Measurements from ENCODE around the gene CDA. TPM values are rescaled to one million over a fixed set of nuclear protein-coding genes. Genes with fewer than 3 reads are reported as not detected.
A peak's percentile ranks its signal among the peaks of the same experiment; 100 is the strongest.

Gene CDA
- total and polyA plus RNA-seq, 2 experiments from 2014 or later = 2.5 to 13.6 TPM

DNA sequence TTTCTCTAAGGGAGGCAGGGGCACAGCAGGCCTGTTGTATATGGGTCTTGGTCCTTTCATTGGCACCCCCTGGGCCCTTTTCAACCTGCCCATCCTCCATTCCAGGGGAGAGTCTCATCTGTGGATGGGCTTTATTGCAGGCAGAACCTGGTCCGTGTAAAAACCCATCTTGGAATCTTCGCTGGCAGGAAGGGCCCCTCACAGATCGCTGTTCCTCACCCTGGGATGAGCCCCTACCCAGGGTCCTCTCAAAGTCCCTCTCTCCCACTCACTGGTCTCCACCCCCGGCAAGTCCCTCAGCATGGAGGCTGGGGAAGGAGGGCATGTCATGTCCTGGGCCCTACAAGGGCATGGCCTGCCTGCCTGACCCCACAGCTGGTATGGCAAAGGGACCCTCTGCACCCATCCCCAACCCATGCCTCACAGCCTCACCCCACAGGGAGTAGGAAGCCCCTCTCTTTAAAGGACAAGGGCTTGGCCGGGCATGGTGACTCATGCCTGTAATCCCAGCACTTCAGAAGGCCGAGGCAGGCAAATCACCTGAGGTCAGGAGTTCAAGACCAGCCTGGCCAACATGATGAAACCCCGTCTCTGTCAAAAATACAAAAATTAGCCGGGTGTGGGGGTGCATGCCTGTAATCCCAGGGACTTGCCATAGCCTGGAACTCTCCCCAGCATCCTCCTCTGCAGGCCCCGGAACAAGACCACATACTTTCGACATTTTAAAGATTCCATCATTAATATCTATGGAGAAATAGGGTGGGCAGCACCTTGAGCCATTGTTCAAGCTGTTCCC is 13.2 kb upstream of the CDA start:
- Histone ChIP-seq H4K20me1 (replicated peaks; ENCODE audit: insufficient read depth) (no peaks in the 10 kb centered on the region), H3K36me3 (ENCODE audit: insufficient read depth) (no peaks in the 10 kb centered on the region), H3K27me3 (ENCODE audit: insufficient read depth) (0 out of 2 replicates have a peak, but pooled peaks cover 3% of the 10 kb centered on the region), H2AFZ (peak overlapping the region; percentile 91), H3F3A (replicated peaks; ENCODE audit: low read depth) (no peaks in the 10 kb centered on the region), H3K79me2 (replicated peaks; ENCODE audit: insufficient read depth) (no peaks in the 10 kb centered on the region), H3K9me2 (ENCODE audit: insufficient read depth) (no peaks in the 10 kb centered on the region), H3K4me3 (no peak overlapping the region), H3K4me2 (no peak overlapping the region), H3K4me1 (ENCODE audit: insufficient read depth) (no peaks in the 10 kb centered on the region), H3K27ac (ENCODE audit: low read depth) (no peak overlapping the region)
- DNase-seq (ENCODE audit: low spot score) (no peak), ATAC-seq (no peak; the same call in 2 of the 3 replicates)
- Mint-ChIP-seq H3K4me3 (no peak overlapping the region), H3K36me3 (ENCODE audit: low read depth) (no peaks in the 10 kb centered on the region), H3K9me3 (peaks cover 6% of the 10 kb centered on the region), H3K27me3 (ENCODE audit: insufficient read depth, low read depth, poor library complexity) (peaks cover 5% of the 10 kb centered on the region), H3K27ac (no peak overlapping the region), H3K4me1 (peaks cover 2% of the 10 kb centered on the region; the same call in 1 of the 3 replicates)
- TF ChIP-seq, protein P1, sequence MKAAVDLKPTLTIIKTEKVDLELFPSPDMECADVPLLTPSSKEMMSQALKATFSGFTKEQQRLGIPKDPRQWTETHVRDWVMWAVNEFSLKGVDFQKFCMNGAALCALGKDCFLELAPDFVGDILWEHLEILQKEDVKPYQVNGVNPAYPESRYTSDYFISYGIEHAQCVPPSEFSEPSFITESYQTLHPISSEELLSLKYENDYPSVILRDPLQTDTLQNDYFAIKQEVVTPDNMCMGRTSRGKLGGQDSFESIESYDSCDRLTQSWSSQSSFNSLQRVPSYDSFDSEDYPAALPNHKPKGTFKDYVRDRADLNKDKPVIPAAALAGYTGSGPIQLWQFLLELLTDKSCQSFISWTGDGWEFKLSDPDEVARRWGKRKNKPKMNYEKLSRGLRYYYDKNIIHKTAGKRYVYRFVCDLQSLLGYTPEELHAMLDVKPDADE (IDR thresholded peaks at IDR 0.05) = no peak
- TF ChIP-seq, protein P2, sequence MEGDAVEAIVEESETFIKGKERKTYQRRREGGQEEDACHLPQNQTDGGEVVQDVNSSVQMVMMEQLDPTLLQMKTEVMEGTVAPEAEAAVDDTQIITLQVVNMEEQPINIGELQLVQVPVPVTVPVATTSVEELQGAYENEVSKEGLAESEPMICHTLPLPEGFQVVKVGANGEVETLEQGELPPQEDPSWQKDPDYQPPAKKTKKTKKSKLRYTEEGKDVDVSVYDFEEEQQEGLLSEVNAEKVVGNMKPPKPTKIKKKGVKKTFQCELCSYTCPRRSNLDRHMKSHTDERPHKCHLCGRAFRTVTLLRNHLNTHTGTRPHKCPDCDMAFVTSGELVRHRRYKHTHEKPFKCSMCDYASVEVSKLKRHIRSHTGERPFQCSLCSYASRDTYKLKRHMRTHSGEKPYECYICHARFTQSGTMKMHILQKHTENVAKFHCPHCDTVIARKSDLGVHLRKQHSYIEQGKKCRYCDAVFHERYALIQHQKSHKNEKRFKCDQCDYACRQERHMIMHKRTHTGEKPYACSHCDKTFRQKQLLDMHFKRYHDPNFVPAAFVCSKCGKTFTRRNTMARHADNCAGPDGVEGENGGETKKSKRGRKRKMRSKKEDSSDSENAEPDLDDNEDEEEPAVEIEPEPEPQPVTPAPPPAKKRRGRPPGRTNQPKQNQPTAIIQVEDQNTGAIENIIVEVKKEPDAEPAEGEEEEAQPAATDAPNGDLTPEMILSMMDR (conservative IDR thresholded peaks at IDR 0.05; ENCODE audit: low read depth in 2 of 2) = no peak

DNA sequence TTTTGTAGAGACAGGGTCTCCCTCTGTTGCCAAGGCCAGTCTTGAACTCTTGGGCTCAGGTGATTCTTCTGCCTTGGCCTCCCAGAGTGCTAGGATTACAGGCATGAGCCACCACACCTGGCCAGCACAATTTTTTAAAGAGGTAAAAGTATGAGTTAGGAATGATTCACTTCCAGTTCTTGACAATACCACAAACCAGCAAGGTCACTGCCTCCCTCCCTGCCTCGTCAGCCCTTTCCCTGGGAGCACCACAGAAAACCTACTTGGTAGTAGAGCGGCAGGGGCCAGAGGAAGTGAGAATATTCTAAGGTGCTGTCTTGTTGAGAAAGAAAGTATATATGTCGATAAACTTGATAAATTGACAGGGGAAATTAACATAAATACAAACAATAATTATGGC is 10.8 kb upstream of the CDA start:
- DNase-seq (ENCODE audit: low spot score) (no peak), ATAC-seq (no peak)
- Mint-ChIP-seq H3K9me3 (no peaks in the 10 kb centered on the region; the same call in 1 of the 3 replicates), H3K4me3 (no peak overlapping the region), H3K4me1 (peaks cover 2% of the 10 kb centered on the region; the same call in 1 of the 3 replicates), H3K27ac (no peak overlapping the region), H3K36me3 (ENCODE audit: low read depth) (no peaks in the 10 kb centered on the region), H3K27me3 (ENCODE audit: insufficient read depth, low read depth, poor library complexity) (peaks cover 8% of the 10 kb centered on the region)
- no peaks in the 10 kb centered on the region for H3K9me2 ChIP-seq (ENCODE audit: insufficient read depth)
- no peak overlapping the region for H3K4me2 ChIP-seq
- no peaks in the 10 kb centered on the region for H3K4me1 ChIP-seq (ENCODE audit: insufficient read depth)
- no peaks in the 10 kb centered on the region for H3F3A ChIP-seq (replicated peaks; ENCODE audit: low read depth)
- 0 out of 2 replicates have a peak, but pooled peaks cover 3% of the 10 kb centered on the region for H3K27me3 ChIP-seq (ENCODE audit: insufficient read depth)
- H3K36me3 ChIP-seq (ENCODE audit: insufficient read depth) = no peaks in the 10 kb centered on the region
- no peak overlapping the region for H3K4me3 ChIP-seq
- no peaks in the 10 kb centered on the region for H4K20me1 ChIP-seq (replicated peaks; ENCODE audit: insufficient read depth)
- no peaks in the 10 kb centered on the region for H3K79me2 ChIP-seq (replicated peaks; ENCODE audit: insufficient read depth)
- no peak overlapping the region for H3K27ac ChIP-seq (ENCODE audit: low read depth)
- H2AFZ ChIP-seq = no peak overlapping the region
- TF ChIP-seq JUNB (IDR thresholded peaks at IDR 0.05; ENCODE audit: unreplicated experiment) = no peak
- no peak for TF ChIP-seq ZNF114 (CRISPR knock-in tag; IDR thresholded peaks at IDR 0.05)
- no peak for TF ChIP-seq ZNF331 (CRISPR knock-in tag; IDR thresholded peaks at IDR 0.05; ENCODE audit: low read depth)
- no peak for TF ChIP-seq CREB1 (CRISPR knock-in tag; IDR thresholded peaks at IDR 0.05; ENCODE audit: low read depth)
- TF ChIP-seq NANOG (IDR thresholded peaks at IDR 0.05; ENCODE audit: borderline replicate concordance) = no peak
- no peak for TF ChIP-seq POLR2AphosphoS5 (IDR thresholded peaks at IDR 0.05; ENCODE audit: low read depth)
- TF ChIP-seq, protein P3, sequence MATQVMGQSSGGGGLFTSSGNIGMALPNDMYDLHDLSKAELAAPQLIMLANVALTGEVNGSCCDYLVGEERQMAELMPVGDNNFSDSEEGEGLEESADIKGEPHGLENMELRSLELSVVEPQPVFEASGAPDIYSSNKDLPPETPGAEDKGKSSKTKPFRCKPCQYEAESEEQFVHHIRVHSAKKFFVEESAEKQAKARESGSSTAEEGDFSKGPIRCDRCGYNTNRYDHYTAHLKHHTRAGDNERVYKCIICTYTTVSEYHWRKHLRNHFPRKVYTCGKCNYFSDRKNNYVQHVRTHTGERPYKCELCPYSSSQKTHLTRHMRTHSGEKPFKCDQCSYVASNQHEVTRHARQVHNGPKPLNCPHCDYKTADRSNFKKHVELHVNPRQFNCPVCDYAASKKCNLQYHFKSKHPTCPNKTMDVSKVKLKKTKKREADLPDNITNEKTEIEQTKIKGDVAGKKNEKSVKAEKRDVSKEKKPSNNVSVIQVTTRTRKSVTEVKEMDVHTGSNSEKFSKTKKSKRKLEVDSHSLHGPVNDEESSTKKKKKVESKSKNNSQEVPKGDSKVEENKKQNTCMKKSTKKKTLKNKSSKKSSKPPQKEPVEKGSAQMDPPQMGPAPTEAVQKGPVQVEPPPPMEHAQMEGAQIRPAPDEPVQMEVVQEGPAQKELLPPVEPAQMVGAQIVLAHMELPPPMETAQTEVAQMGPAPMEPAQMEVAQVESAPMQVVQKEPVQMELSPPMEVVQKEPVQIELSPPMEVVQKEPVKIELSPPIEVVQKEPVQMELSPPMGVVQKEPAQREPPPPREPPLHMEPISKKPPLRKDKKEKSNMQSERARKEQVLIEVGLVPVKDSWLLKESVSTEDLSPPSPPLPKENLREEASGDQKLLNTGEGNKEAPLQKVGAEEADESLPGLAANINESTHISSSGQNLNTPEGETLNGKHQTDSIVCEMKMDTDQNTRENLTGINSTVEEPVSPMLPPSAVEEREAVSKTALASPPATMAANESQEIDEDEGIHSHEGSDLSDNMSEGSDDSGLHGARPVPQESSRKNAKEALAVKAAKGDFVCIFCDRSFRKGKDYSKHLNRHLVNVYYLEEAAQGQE (IDR thresholded peaks at IDR 0.05; ENCODE audit: unreplicated experiment) = no peak
- TF ChIP-seq STAT1 (IDR thresholded peaks at IDR 0.05; ENCODE audit: unreplicated experiment) = no peak

All from GM23338 (cell line).